Measurements from ENCODE around the gene PLXNA4.

DNA sequence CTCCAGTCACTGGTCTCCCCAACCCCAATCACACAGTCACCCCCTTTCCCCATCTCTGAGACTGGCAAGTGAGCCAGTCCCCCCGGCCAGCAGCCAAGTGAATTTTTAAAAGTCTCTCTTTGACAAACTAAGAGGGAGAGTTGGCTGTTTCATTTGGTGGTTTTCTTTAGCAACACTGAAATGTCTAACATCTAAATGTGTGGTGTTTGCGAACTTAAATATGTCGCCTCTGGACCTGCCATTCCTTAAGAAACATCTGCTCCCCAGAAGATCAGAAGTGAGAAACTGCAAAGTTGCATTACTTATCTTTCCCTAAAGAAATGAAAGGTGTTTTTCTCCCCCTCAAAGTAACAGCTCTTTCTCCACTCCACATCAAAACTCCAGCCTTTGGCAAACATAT, 34.7 kb upstream of the PLXNA4 start:
- TF ChIP-seq CTCF (IDR thresholded peaks at IDR 0.05; ENCODE audit: insufficient read depth, low read depth, low read length) (no peak), EZH2 (IDR thresholded peaks at IDR 0.05; ENCODE audit: insufficient read depth, low read length) (no peak)

Data from astrocyte (in vitro differentiated cells and primary cell).